Metanephros (tissue), 2 donors: ENCODE results near the gene MRPL12. TPM values are rescaled to one million over a fixed set of nuclear protein-coding genes. Genes with fewer than 3 reads are reported as not detected.

Experiments used
- small RNA-seq: library from RNA; depleted of rRNA; stranded (forward); fragments of <200 nt; gene quantifications from one replicate; pipeline ENCODE3, GENCODE V24; 2014; ENCODE audit warnings: low replicate concordance
- total RNA-seq: library from RNA; depleted of rRNA; stranded (reverse); fragments of >200 nt; gene quantifications from one replicate; pipeline ENCODE4 v1.2.3, GENCODE V29; 2014

The MRPL12 gene
- 23.5 TPM for total RNA-seq

DNA sequence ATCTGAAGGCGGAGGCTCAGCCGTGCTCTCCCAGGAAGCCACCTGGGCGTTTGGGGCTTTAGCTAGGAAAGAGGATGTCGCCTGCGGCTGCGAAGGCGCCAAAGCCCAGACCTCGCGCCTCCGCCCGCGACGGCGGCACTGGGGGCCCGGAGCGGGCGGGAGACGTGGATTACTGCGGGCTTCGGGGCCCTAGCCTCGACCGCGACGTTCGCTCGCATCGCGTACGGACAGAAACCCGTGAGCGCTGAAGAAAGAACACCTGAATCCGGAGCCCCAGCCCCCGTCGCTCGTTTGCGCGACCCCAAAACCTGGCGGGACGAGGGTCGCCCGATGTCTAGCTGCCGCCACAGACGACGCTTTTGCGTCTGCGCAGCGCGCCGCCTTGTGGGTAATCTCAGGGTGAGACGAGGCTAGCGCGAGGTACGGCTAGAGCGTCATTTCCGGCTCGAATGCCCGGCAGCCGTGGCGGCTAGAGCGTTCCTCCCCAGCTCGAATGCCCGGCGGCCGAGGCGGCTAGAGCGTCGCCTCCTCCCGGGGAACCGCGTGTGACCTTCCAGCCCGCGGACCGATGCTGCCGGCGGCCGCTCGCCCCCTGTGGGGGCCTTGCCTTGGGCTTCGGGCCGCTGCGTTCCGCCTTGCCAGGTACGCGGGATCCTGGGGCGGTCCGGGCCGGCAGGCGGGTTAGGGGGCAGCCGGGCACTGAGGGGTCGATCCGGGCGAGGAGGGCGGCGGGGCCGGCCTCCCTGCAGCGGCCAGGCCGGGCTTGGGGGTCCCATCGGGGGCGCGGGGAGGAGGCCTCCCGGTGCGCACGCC is at the start of gene MRPL12:
TSS of gene MRPL12 (plus strand) at position 434 of the 813 bp plus-strand sequence. CDS start at position 569, 135 bp downstream.

DNA sequence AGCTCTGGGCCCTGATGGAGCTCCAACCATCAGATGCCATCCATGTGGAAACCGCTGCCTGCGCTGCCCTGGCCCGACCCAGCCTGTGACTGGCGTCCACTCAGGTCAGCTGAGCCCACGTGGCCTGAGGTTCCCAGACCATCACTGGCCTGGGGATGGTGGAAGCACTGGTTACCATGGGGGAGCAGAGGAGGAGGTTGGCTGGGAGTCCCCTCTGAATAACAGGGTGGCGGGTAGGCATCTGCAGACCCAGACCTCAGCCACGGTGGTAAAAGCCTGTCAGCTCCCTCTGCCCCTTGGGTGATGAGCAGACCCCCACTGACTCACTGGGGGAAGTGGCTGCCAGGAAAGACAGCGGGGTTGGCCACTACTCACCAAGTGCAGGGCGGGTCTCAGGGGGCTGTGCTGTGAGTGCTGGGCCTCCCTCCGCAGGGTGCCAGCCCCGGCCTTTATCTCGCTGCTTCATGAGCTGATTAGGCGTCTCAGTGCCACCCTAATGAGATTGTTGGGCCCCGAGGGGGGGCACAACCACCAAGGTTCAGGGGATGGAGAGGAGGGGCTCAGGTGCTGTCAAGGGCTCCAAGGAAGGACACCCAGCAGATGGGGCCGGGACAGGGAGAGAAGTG is 46.9 kb upstream of the MRPL12 start, which contains the start of gene PDE6G:
TSS of gene PDE6G (minus strand) at position 425 of the 626 bp plus-strand sequence. CDS start 3,237 bp downstream, outside the sequence.

GRCh38 chr17:81666342-81667191 is 36.6 kb upstream of the MRPL12 start, which contains the start of the genes CCDC137 and OXLD1:
TSS of gene CCDC137 (plus strand) at chr17:81666737. CDS start at chr17:81666767, 30 bp downstream.
TSS of gene OXLD1 (minus strand) at chr17:81666605. CDS start at chr17:81666577, 28 bp downstream.

DNA sequence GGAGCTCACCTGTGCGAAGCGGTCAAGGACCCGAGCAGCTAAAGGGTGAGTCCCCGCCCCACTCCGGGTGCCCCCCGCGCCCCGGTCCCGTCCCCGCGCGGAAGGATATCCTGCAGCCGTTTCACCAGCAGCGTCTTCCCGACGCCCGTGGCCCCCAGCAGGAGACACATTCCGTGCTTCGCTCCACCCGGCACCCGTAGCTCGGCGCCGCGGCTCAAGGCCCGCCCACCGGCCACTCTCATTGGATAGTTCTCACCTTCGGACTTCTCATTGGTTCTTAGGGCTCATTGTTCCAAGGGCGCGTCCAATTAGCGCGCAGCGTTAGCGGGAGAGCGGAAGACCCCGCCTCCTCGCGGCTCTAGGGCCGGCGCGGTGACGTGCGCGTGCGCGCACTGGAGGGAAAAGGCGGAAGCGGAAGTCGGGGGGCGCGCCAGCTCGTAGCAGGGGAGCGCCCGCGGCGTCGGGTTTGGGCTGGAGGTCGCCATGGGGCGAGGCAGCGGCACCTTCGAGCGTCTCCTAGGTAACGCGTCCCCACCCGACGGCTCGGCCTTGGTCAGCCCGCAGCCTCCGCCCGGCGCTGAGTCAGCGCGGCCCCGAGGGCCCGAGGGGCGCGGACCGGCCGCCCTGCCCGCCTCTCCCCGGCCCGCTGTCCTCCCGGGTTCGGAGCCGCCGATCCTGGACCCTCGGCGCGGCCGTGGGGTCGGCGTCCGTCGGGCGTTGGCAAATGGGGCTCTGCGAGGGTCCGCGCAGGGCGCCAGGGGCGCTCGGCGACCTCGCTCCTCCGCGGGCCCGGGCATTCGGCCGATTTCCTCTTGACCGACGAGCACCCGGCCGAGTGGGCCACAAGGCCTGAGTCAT is 19.4 kb upstream of the MRPL12 start, which contains the start of the genes ARL16 and HGS:
TSS of gene ARL16 (minus strand) at position 214 of the 858 bp plus-strand sequence. CDS start at position 170, 44 bp downstream.
TSS of gene HGS (plus strand) at position 428 of the 858 bp plus-strand sequence. CDS start at position 484, 56 bp downstream.

DNA sequence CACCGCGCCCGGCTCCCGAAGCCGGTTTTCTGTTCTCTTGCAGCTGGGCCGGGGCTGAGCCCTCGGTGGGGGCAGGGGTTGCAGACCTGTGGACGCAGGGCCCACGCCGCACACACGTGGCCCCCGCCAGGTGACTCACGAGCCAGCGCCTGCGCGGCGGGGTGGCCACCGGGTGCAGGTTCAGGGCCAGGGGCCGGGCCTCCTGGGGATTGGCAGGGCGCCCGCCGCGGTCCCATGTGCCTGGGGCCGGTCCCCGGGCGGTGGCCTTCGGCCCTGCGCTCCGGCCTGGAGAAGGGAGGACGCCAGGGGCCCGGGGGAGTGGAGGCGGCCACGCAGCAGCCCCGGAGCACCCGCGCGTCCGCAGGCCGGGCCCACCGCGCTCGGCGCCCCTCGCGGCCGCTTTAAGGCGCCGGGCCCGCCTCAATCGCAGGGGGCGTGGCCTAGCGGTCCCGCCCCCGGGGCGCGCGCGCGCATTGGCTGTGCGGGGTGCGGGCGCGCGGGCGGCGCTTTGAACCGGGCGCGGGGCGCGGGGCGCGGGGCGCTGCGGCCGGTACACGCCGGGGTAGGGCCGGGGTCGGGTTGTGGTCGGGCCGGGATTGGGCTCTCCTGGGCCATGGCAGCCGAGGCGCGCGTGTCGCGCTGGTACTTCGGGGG is 8.8 kb downstream of the MRPL12 start, which contains the start of gene SLC25A10:
TSS of gene SLC25A10 (plus strand) at position 471 of the 654 bp plus-strand sequence. CDS start at position 614, 143 bp downstream.

Small RNAs within 50 kb of the gene (small RNA-seq; reads per million reads assigned to genes)
- gene MIR6786 = not detected

Other genes starting within 250 kb of the MRPL12 start
- 5,181 TPM for gene ACTG1, start 190.6 kb upstream of the MRPL12 start, total RNA-seq
- gene FSCN2, start 175.0 kb upstream of the MRPL12 start, total RNA-seq = 4.1 TPM
- 29.5 TPM for gene FAAP100, start 151.0 kb upstream of the MRPL12 start, total RNA-seq
- gene NPLOC4, start 66.3 kb upstream of the MRPL12 start, total RNA-seq = 55.6 TPM
- gene TSPAN10, start 66.2 kb upstream of the MRPL12 start, total RNA-seq = 3.9 TPM
- gene PDE6G, start 46.8 kb upstream of the MRPL12 start, total RNA-seq = 4.4 TPM
- gene OXLD1, start 36.8 kb upstream of the MRPL12 start, total RNA-seq = 16.5 TPM
- 8.1 TPM for gene CCDC137, start 36.6 kb upstream of the MRPL12 start, total RNA-seq
- gene ARL16, start 19.6 kb upstream of the MRPL12 start, total RNA-seq = 56.7 TPM
- 82.9 TPM for gene HGS, start 19.4 kb upstream of the MRPL12 start, total RNA-seq
- gene SLC25A10, start 8.9 kb downstream of the MRPL12 start, total RNA-seq = 15.3 TPM
- 14.0 TPM for gene GCGR, start 100.8 kb downstream of the MRPL12 start, total RNA-seq
- 95.2 TPM for gene MCRIP1, start 129.9 kb downstream of the MRPL12 start, total RNA-seq
- gene PPP1R27, start 131.7 kb downstream of the MRPL12 start, total RNA-seq = 5.7 TPM
- gene P4HB, start 157.2 kb downstream of the MRPL12 start, total RNA-seq = 276 TPM
- 113 TPM for gene ARHGDIA, start 168.0 kb downstream of the MRPL12 start, total RNA-seq
- gene ALYREF, start 188.2 kb downstream of the MRPL12 start, total RNA-seq = 61.4 TPM
- gene ANAPC11, start 188.4 kb downstream of the MRPL12 start, total RNA-seq = 75.0 TPM
- gene NPB, start 198.9 kb downstream of the MRPL12 start, total RNA-seq = 1.3 TPM
- 28.9 TPM for gene PCYT2, start 208.0 kb downstream of the MRPL12 start, total RNA-seq
- 10.6 TPM for gene SIRT7, start 214.8 kb downstream of the MRPL12 start, total RNA-seq
- gene MAFG, start 224.4 kb downstream of the MRPL12 start, total RNA-seq = 12.2 TPM
- gene PYCR1, start 233.9 kb downstream of the MRPL12 start, total RNA-seq = 27.0 TPM
- gene MYADML2, start 243.9 kb downstream of the MRPL12 start, total RNA-seq = 8.3 TPM